DMS79 (cell line): Measurements from ENCODE around the gene AHNAK.
A peak's percentile ranks its signal among the peaks of the same experiment; 100 is the strongest.
"Not testable (repeated sequence)": the region's sequence is repeated elsewhere in the genome, so short reads cannot be mapped to it uniquely, and the experiment has no call there.

Source experiments
- DNase-seq: peaks from one replicate; lab custom pipeline; 2025; lab: John Stamatoyannopoulos, UW

The AHNAK gene

DNA sequence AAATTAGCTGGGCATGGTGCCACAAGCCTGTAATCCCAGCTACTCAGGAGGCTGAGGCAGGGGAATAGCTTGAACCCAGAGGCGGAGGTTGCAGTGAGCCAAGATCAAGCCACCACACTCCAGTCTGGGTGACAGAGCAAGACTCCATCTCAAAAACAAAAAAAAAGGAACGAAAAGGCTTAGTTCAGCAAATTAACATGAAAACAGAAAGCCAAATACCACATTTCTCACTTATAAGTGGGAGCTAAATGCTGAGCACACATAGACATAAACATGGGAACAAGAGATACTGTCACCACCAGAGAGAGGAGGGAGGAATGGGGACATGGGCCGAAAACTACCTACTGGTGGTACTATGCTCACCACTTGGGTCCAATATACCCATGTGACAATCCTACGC is 89.1 kb downstream of the AHNAK start:
- DNase-seq, result no peak

DNA sequence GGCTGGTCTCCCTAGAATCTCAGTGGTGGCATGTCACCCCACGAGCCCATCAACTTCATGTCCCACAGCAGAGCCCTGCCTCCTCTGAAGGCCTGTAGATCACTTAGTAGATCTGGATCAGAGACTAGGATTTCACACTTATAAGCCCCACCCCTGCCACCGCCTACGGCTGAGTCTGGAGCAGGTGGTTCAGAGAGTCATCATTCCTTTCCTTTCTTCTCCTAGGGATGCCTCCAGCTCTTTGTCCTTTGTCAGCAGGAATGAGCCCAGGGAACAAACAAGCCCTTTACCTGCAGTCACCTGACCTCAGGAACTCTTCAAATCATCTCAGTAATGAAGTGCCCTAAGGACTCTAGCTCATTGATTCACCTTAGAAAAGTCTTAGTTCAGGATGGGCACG is 90.0 kb downstream of the AHNAK start:
- peak; percentile 34 for DNase-seq

DNA sequence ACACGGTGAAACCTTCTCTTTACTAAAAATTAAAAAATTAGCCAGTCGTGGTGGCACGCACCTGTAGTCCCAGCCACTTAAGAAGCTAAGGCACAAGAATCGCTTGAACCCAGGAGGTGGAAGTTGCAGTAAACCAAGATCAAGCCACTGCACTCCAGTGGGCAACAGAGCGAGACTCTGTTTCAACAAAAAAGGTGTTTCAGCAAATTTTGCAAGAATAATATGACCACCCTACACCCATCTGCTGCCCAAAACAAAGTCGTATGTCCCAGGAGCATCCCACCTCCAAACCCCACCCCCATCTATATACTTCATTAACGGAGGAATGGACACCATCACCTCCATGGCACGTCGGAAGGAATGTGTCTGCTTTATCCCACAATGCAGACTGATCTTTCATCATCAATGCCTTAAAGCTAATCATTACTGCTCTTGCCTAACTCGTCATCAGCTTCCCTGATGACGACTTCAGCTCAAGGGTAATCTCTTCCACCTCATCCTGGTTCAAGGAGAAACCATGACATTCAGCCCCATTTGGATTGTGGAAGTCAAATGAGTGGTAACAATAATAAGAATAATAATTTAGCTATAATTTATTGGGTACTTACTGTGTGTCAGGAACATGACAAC is 93.7 kb downstream of the AHNAK start:
- no peak for DNase-seq

DNA sequence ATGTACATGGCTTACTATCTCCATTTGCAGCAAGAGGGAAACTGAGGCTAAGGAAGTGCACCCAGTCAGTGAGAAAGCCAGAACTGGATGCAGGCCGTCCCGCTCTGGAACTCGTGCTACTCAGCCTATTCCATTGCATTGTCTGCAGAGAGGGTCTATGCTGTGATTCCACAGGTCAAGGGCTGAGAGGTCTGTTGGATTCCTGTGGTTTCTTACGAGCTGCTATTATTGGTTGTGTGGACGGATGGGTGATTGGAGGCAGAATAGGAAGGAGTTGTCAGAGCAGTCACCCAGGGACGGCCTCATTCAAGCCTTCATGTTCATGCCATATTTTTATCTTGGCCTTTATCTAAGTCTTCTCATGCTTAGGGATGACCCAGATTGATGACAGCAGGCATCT is 94.3 kb downstream of the AHNAK start:
- DNase-seq, result no peak

DNA sequence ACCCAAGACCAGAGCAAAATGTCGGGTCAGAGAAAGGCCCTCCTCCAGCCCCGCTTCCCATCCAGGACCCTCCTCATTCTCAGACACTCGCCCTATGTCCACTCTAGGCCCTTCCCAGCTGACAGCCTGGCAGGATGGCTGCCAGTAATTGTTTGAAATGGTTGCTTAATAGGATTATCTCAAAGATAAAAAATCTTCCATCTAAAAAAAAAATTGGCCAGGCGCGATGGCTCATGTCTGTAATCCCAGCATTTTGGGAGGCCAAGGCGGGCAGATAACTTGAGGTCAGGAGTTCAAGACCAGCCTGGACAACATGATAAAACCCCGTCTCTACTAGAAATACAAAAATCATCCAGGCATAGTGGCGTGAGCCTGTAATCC is 95.4 kb downstream of the AHNAK start:
- no peak for DNase-seq

DNA sequence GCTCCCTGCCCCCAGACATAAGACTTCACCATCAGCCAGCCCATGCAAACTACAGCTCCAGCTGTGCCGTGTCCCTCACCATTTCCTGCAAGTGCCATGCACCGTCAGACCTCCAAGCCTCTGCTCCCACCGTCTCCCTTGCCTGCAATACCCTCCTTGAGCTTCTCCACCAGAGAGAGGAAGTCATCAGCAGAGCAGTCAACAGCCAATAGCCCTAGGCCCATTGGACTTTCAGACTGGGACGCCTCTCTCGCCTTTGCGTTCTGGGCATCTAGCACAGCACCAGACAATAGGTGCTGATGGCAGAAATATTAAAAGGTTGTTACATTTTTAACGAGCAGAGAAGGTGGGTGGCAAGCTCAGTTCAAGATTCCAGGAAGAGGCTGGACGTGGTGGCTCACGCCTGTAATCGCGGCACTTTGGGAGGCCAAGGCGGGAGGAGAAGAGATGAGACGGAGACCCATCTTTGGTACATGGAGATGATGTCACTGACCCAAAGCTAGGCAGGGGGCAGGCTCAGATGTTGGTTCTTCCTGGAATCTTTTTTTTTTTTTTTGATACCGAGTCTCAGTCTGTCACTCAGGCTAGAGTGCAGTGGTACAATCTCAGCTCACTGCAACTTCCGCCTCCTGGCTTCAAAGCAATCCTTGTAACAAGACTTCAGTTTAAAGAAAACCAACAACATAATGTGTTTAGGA is 95.9 kb downstream of the AHNAK start:
- no peak for DNase-seq

DNA sequence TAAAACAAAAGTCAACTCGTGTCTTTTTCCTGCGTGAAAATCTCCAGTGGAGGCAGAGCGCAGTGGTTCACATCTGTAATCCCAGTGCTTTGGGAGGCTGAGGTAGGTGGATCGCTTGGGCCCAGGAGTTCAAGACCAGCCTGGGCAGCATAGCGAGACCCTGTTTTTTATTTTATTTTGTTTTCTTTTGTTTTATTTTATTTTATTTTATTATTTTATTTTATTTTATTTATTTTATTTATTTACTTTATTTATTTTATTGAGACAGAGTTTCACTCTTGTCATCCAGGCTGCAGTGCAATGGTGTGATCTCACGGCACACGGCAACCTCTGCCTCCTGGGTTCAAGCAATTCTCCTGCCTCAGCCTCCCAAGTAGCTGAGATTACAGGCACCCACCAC is 96.7 kb downstream of the AHNAK start:
- not testable (repeated sequence) for DNase-seq

DNA sequence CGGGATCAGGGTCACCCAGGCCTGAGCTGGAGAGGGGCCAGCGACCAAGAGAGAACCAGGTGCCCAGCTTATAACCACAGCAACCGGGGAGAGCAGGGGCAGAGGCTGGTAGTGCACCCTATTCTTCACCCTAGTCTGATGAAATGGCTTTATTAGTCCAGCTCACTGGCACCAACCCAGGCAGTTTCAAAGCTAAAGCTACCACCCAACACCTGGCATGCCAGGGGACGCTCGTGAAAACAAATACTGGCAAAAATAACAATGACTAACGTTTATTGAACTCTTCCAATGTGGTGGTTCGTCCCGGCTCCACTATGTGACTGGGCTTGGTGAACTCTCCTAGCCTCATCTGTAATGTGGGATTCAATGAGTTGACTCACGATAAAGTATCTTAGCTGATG is 97.2 kb downstream of the AHNAK start:
- DNase-seq, result no peak

DNA sequence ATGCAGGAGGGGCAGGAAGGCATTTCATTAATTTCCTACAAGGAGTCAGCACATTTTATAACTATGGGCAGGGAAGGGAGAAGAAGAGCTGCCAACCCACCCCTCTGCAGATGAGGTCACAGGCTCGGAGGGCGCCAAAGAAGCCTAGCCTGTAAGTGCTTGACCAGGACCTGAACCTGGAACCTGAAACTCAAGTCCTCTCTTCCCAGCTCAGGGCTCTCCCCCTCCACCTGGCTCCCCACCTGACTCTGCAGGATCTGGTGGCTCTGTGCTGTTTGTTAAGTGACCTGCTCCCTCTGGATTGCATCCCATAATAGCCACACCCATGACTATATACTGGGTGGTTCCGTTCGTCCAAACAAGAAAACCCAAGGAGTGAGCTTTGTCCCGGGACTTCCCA is 100.5 kb downstream of the AHNAK start:
- no peak for DNase-seq

DNA sequence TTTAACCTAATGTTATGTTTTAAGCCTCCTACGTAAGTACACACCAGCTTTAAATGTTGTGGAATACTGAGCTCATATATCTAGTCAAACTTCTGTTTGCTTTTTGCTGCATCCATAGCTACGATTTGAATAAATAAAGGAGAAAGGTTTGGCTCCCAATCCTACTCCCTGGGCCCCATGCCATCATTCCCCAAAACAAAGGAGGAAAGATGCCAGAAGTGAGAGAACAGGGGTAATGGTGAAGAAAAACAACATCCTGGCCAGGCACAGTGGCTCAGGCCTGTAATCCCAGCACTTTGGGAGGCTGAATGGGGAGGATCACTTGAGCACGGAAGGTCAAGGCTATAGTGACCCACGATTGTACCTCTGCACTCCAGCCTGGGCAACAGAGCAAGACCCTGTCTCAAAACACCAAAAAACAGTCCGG is 101.3 kb downstream of the AHNAK start:
- DNase-seq, result no peak

DNA sequence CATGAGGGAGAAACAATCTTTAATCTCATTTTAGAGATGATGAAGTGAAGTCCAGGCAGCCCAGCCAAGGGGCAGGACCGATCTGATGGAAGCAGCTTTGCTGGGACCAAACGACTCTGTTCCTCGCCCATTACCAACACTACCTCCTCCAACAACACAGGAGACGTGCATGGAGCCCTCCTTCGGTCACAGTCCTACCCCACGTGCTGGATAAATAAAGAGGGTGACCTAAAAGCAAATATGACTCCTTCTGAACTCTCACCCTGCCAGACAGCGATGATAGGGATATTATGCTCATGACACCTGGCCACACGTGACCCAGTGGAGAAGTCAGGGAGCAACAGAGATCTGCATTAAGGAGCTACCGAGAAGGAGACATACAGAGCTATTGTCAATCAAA is 101.8 kb downstream of the AHNAK start:
- no peak for DNase-seq

DNA sequence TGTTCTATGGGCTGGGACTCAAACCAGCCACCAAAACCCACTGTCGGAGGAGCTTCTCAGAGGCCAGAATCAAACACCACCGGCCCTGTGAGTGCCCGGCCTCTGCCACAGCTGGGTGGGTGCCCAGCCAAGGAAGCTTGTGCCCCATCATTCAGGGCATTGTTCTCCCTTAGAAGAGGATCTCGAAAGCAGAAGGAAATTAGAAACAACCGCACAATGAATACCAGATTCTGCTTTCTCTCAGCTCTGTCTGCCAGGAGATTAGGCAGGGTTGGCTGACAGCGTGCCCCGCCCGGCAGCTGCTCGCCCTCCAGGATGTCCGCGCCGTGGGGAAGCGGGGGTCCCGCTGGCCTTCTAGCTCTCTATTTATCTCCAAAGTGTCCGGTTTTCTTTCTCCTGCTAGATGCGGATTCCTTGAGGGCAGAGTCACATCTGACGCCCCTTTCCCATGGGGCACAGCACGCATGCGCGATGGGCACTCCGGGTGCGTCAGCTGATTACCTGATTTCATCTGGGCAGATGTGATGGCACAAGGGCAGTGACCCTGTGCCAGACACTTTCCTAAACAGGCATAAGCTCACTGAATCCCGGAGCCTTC is 102.3 kb downstream of the AHNAK start:
- peak; percentile 15 for DNase-seq

DNA sequence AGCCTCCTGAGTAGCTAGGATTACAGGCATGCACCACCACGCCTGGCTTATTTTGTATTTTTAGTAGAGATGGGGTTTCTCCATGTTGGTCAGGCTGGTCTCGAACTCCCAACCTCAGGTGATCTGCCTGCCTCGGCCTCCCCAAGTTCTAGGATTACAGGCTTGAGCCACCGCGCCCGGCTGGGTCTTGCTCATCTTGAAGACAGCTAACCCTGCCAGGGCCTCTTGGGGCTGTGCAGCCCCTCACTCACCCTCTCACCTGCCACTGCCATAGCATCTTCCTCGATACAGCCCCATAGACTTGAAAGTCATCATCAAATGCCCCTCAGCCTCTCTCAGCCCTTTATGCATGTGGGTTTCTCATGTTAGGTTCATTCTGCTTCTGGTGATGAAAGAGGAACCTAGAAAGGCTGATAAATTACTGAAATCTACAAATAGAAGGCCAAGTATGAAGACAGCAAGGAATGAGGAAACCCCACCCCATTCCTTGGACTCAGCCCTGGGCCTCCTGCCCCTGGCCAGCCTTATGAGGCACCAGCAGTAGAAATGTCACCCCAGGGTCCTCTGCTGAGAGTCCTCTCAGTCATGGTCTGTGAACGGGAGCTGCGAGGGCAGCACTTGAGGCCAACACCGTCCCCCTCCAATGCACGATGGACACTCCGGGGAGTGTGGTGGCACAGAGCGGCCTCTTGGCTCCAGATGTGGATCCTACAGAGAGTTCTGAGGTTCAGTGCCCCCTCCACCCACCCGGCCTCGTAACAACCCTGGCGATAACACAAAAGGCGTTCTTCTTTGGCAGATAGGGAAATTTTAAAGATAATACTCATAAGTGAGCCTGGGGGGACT is 103.0 kb downstream of the AHNAK start:
- no peak for DNase-seq

DNA sequence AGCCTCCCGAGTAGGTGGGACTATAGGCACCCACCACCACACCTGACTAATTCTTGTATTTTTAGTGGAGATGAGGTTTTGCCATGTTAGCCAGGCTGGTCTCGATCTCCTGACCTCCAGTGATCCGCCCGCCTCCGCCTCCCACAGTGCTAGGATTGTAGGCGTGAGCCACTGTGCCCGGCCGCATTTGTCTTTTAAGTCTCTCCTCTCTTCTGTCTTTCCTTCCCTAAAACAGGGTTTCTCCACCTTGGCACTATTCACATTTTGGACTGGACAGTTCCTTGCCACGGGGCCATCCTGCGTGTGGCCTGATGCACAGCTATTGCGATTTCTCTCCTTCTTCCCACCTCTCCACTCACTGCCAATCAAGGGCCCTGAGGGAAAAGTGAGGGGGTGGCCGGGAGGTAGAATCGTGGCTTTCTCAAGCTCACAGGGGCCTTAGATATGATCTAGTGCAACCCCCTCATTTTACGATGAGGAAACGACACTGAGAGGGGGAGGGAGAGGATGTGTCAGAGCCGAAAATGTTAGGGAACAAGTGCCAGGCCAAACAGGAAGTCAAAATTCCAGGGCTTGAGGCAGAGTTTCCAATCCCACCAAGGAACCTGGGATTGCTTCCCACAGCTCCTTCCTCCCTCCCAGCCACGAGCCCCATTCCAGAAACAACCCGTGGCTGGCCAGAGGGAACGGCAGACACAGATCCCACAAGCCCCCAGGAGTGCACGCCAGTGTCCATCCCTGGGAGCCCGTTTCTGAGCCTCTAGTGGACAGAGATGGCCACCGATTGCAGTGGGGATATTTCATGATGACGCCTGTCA is 106.6 kb downstream of the AHNAK start:
- DNase-seq, result no peak

DNA sequence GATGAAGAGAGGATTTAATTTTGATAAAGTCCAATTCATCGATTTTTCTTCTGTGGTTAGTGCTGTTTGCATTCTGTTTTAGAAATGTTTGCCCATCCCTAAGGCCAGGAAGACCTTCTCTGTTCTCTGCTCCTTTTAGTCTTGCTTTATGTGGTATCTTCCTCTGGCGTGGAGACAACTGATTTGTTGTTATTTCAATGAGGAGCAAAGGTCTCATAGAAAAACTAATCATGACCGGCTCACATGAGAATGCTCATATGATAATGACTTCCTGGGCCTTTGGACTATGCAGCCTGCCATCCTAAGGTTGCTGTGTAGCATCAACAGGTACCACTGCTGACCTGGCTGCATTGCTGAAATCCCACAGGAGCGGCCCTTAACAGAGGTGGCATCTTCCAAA is 108.0 kb downstream of the AHNAK start:
- DNase-seq, result no peak

DNA sequence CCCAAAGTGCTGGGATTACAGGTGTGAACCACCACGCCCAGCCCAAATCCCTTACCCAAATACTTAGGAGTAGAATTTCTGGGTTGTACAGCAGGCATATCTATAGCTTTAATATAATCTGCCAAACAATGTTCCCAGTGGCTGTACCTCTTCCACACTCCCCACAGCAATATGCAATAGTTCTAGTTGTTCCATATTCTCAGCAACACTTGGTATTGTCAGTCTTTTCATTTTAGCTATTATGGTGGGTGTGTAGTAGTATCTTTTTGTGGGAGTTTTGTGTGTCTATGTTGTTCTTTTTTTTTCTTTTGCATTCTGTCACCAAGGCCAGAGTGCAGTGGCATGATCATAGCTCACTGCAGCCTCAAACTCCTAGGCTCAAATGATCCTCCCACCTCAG is 109.0 kb downstream of the AHNAK start:
- no peak for DNase-seq

DNA sequence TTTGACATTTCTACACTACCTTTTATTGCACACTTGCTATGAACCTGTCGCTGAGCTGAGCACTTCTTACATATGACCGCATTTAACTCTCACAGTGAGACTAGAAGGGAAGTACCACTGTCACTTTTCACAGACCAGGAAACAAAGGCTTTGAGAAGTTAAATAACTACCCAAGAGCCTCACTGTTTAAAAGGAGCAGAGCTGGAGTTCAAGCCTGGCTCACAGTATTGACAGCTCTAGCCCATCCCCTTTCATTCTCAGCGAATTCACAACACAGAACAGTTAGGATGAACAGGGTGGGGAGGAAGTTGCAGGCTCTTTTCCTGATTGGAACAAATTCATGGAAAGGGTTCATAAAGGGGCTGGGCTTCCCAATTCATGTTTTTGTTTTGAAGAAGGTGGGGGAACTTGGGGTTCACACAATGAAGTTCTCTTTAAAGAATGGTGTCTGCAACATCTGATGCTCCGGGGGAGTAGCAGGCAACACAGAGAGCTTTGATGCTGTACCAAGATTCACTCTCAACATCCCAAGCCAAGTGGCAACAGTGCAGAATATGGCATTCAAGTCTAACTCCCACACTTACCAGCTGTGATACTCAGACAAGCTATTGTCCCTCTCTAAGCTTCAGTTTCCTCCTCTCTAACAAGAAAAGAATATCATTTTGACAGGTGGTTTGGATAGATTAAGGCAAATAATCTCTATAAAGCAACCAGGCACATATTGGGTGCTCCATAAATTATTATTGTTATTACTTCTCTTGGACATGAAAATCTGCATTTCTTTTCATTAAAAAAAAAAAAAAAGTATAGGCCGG is 110.6 kb downstream of the AHNAK start:
- DNase-seq, result no peak

DNA sequence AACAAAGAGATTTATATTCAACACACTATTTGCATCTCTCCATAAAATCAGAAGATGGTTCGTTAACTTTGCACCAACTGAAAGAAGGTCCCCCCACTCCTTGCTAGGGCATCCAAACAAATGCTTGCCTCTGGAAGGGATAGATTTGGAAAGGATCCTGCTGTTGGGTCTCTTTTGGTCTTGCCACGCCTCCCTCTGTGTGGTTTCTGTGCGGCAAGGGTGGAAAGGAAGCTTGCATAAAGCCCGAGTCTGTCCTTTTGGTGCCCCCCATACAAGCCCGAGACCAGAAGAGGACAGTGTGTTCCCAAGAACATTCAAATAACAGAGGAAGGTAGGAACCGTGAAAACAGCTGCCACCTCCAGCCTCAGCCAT is 112.7 kb downstream of the AHNAK start:
- no peak for DNase-seq

DNA sequence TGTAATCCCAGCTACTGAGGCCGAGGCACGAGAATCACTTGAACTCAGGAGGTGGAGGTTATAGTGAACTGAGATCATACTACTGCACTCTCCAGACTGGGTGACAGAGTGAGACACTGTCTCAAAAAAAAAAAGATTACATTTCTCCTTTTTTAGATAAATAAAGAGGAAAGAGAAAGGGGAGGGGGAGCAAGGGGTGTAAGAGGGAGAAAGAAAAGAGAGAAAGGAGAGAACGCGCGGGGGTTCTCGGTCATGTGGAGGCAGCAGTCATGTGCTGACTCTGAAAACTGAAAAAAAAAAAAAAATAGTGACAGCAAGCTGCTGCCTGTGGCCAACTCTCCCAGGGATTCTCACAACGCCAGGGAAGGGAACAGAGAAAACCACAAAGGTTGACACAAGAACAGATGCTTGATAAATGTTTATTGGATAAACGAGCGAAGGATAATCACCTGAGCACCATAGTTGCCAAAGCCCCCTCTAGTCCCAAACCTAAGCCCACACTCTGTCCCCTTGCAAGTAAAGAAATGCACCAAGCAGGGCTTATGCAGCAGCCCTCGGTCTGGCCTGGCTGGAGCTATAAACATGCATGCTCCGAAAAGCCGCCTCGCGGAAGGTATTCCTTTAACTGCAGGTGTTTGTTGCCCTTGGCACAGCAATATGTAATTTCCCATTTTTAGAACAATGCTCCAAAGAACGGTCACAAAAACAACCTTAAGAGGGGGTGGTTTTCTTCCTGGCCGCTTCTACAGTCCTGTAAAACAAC is 113.3 kb downstream of the AHNAK start:
- no peak for DNase-seq

DNA sequence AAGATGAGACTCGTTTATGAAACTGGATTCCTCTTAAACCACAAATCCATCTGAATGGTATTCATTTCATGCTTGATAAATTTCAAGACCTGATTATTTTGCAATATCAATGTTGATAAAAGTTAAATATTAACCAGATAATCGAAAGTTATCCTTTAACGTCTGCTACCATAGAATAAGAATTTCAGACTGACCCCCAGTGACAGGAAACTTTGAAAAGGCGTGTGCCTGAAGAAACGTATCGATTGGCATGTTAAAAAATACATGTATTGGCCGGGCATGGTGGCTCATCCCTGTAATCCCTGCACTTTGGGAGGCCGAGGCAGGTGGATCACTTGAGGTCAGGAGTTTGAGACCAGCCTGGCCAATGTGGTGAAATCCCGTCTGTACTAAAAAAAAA is 113.9 kb downstream of the AHNAK start:
- DNase-seq, result no peak
